Stimulated activated CD8-positive, alpha-beta memory T cell treated with anti-CD3 and anti-CD28 coated beads, Interleukin-4, amount 100 ng/mL, for 4 hours (primary cell): ENCODE results near the gene CRYBG2.

Experiments
- DNase-seq, 2 donors: peaks; one replicate each; pipeline ENCODE4 v3.0.0-alpha.2; 2020; ENCODE audit warnings: low read depth in 2 of 2, low spot score in 1 of 2

The CRYBG2 gene

GRCh38 chr1:26282401-26282918, 71.5 kb downstream of the CRYBG2 start:
- DNase-seq = no peak

DNA sequence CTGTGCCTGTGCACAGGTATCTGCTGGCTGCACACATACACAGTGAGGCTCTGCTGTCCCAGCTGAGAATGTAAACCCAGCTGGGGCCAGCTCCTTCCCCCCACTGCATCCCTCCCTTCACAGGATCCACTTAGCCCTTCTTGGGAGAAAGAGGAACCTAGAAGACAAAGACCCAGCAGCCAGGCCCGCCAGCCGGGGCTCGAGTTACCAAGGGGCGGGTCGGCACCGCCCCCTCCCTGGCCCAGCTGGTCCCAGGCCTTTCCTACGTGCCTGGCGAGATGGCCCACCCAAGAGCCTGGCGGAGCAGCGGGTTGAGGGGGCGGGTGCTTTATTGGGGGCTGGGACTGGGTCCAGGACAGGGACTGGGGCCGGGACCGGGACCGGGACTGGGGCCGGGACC, 72.0 kb downstream of the CRYBG2 start:
- DNase-seq = no peak

DNA sequence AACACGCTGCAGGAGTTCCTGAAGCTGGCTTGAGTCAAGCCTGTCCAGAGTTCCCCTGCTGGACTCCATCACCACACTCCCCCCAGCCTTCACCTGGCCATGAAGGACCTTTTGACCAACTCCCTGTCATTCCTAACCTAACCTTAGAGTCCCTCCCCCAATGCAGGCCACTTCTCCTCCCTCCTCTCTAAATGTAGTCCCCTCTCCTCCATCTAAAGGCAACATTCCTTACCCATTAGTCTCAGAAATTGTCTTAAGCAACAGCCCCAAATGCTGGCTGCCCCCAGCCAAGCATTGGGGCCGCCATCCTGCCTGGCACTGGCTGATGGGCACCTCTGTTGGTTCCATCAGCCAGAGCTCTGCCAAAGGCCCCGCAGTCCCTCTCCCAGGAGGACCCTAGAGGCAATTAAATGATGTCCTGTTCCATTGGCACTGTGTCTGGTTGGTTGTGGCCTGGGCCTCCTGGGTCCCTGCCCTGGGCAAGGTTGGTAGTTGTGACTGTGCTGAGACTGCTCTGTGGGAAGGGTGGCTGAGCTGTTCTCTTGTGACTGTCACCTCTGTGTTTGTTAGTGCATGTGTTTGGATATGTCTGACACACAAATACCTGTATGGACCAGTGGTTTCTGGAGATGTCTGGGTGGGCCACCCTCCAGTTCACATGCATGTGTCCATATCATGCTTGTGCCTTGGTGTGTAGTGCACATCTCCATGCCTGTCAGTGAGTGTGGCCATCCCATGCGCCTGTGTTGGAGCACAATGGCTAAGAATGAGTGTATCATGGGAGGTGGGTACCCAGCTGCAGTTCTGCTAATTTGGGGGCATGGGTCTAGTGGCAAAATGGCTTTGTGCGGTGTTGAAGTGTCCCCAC, 72.6 kb downstream of the CRYBG2 start:
- no peak for DNase-seq

- DNase-seq = no peak
These were observed 73.4 kb downstream of the CRYBG2 start for GRCh38 chr1:26280333-26281042.

DNA sequence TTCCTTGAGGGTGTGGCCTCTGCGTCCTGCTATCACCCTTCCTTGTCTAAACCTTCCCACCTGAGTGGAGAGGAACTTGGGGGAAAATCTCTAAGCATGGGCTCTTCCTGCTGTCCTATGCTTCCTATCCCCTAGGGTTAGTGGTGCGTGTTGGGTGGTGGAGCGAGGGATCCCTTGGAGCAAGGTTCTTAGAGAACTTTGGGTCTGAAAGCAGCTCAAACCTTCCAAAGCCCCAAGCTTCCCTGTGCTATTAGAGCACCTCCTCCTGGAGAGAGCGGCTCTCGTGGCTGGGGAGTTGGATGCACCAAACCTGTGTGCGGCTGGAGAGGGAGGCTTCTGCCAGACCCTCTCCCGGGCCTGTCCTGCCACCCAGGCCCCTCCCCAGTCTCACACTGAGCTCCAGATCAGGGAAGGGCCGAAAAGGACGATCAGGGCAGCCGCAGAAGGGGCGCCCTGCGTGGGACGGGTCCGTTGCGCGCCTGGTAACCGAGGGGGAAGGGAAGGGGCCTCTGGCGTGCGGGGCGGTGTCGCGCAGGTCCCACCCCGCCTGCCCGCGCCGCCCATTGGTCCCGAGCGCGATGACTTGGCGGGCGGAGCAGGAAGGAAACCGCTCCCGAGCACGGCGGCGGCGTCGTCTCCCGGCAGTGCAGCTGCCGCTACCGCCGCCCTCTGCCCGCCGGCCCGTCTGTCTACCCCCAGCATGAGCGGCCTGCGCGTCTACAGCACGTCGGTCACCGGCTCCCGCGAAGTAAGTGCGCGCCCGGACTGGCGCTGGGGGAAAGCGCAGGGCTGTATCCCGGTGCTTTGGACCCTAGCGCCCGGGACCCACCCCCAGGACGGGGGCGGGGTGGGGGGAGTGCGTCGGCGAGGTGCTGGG, 74.2 kb downstream of the CRYBG2 start, which contains the start of gene SH3BGRL3:
Gene SH3BGRL3, plus strand, starts transcription at position 631 of the 877 bp plus-strand sequence. Its CDS starts 70 bp downstream, at position 701.
- peak; percentile 52 to 67 for DNase-seq

DNA sequence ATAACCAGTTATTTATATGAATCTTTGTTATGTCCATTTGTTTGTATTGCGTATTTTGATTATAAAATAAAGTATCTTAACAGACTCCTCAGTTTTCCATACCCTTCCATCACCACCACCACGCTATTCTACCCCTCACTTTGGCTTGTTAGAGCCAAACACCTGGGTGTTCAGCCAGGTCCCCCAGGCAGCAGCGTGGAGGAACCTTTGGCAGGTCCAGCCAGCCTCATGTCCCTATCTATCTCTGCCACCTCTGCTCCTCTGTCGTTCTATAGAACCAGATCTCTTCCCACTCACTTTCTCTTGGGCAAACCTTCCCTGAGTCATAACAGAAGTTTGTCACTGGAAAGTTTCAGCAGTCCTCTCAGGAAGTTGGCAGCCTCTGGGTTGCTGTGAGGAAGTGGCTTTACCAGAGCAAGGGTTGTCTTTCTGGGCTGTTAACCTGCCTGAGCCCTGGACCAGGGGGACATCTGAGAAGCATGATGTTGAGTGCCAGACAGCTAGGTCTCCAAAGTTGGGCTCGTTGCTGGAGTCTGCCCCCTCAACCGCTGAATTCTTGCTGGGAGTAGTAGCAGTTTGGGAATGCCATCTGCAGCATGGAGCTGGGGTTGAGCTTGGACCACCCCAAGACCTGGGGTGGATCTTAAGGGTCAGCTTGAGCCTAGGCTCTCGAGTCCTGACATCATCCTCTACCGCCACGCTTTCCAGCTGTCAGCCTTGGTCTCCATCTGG, 75.0 kb downstream of the CRYBG2 start:
- DNase-seq = no peak

- DNase-seq = no peak
These were observed 75.6 kb downstream of the CRYBG2 start for GRCh38 chr1:26278303-26278702.

DNA sequence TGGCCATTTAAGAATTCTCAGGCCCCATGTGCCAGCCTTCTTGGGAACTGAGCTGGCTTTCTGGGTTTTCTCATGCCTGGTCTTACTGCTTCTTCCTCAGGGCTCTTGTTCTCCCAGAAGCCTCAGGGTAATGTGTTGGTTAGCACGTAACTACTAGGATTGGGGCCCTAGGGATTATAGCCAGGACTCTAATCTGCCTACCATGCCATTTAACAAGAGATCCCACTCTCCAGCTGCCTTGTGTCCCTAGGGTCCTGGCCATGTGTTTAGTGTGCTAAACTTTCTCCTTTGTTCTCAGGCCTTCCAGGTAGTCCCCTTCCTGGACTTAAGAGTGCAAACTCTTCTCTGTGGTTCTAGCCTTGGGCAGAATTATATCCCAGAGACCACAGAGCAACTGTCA, 76.2 kb downstream of the CRYBG2 start:
- DNase-seq = no peak

DNA sequence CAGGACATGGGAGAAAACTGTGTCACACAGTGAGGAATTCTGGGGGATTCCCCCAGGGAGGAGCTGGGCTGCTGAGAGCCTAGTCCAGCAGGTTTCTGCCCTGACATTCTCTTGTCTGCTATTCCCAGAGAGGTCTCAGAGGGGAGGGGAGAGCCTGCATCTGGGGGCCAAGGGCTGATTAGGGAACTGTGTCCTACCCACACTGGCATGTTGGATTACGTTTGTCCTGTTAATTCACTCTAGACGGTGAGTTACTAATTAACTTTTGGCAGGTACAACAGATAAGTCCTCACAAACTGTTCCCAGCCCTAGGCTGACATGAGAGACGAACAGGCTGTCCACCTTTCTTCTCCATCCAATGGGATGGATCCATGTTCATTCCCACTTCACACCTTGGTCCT, 76.7 kb downstream of the CRYBG2 start:
- DNase-seq = no peak

DNA sequence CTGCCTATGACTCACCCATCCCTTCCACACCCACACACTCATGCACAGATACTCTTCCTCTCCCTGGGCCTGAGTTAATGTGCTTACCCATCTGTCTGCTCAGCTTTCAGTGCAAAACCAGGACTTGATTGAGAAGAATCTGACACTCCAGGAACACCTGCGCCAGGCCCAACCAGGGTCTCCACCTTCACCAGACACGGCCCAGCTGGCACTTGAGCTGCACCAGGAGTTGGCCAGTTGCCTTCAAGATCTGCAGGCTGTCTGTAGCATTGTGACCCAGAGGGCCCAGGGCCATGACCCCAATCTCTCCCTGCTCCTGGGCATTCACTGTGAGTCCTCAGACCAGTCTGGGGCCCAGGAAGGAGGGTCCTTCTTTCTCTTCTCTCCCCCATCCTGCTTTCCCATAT, 77.5 kb downstream of the CRYBG2 start:
- DNase-seq = no peak

DNA sequence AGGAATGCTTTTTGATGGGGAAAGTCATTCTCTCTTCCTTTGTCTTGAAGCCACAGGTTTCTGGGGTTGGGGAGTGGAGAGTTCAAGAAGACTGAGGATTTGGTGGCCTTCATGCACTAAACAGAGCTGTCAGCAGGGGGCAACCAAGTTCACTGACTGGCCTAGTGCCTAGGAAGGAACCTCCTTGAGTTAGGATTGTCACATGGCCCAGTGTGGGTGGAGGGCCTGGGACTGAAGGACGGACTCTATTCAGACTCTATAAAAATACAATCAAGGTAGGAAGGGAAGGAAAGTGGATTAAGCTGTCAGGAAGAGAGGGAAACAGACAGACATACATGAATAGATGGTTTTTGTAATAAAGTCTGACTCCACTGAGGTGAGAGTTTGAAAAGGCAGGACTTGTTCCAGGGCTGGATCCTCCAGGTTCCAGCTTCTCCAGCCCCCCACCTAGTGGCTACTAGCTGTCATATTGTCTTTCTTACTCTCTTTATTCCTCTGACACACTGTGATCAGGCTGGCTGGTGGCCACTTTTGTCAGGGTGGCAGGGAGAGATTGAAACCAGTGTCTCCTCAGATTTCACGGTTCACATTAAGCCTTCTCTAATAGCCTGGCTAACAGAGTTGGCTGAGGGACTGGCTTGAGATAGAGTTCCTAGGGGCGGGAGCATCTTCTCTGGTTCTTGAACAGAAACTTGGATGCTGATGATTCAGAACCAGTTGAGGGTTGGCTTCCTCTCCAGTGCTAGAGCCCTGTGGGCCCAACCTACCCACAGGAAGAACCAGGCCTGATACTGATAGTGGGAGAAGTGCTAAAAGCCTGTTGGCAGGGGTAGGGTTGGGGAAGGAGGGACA, 78.1 kb downstream of the CRYBG2 start:
- DNase-seq = peak in 1 of 2 donors; percentile 65

DNA sequence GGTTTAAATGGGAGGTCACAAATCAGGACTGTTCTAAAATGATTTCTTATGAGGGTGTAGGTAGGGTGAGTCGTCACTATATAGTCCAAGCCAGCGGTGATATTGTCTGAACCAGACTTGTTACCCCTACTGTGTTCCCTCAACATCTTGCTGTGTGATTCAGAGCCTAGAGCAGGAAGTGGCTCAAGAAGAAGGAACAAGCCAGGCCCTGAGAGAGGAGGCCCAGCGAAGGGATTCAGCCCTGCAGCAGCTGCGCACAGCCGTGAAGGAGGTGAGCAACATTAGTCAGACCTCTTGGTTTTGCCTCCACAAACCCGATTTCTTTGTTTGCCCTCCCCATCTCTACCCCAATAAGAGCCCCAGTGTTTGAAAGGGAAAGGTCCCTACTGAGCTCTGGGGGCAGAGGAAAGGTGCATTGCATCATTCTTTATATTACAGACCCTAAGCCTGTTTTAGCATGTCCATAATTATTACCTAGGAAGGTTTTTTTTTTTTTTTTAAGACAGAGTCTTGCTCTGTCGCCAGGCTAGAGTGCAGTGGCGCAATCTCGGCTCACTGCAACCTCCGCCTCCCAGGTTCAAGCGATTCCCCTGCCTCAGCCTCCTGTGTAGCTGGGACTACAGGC, 79.0 kb downstream of the CRYBG2 start:
- no peak for DNase-seq
